GM19397 (cell line): Measurements from ENCODE around the gene TNIP3.
"Not testable (repeated sequence)": the region's sequence is repeated elsewhere in the genome, so short reads cannot be mapped to it uniquely, and the experiment has no call there.

ENCODE experiments used
- ATAC-seq: cut with Tn5 transposase; IDR thresholded peaks from one replicate; pipeline ENCODE4 v1.9.1; 2021; ENCODE audit warnings: mild to moderate bottlenecking, moderate library complexity; ENCODE audit not compliant: unreplicated experiment

Gene TNIP3

DNA sequence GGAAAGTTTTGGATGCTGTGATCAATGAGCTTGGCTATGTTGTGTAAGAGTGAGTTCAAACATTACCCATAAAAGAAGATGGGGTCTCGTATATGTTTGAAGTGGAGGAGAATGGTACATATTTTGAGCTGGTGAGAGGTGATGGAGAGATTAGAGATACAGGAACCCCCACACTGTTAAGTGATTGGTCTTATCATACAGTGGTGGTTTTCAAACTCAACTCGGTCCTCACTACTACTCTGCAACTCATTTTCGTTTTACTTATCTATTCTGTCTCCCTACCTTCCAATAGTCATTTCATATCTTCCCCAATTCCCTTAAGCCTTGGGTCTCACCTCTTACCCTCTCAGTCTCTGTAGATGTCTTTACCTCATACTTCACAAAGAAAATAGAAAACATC, 16.4 kb upstream of the TNIP3 start:
- ATAC-seq: no peak

DNA sequence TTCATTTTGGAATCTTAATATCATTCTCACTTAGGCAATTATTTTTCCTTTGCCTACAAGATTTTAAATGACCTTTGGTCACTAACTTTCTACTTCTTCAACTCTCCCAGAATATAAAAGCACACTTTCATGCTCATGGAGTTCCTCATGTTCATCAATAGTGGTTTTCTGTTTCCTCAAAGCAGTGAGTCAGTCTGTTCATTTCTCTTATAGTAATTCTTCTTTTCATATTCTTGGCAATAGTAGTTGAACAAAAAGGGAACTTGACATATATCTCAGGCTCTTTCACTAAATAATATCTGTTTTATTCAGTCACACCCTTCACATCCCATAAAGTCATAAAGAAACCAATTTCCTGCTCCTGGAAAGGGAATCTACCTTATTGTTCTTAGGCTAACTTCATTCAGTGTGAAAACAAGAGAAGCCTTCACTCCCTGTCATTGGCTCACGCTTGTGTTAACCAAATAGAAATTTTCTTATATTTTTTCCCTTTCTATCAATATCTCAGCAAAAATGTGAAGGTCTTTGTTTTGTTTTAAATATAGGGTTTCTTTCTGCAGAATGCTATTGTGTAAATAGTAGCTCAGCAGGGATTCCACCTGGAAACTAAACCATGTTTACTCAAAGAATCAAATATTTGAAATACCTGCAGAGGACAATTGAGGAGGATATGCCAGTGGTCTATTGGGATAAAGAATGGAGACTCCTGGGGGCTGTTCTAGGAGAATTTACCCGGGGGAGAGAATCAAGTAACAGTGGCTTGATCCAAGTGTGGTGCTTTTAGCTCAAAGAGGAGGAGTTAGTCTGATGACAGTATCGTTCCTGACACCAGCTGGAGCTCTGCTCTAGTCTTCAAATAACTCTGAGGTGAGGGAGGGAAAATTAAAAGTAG, 13.4 kb upstream of the TNIP3 start:
- no peak for ATAC-seq

DNA sequence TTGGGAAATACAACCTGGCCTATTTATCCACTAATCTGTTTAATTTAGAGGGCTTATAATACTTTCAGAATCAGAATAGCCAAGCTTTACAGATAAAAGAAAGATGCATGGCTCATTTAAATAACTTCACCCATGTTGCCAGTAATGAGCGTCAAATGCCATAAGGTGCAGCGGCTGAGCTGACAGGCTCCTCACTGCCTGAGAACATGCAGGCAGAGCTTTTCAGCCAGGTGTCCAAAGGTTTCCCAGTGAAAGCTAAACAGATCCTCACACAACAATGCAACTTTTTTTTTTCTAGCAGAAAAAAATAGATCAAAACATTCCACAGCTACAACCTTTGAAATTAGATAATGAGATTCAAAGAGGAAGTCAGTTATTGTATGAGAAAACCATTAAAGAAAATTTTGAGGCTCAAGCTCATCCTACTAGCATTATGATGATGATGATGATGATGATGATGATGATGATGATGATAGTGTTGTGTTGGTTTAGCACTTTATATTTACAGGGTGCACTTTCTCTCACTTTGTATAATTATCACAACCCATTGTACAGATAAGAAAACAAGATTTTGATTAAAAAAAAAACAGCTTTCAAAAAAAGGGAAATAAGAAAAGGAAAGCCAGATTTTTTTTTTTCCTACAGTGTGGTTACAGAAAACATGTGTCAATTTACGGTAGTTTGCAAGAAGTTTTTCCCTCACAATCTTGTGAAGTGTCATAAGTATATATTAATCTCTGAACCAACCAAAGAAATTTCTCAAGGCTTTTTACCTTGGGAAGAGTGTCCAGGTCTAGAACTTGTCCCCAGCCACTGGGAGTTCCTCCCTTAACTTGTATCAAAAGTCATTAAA, 12.2 kb upstream of the TNIP3 start:
- ATAC-seq: no peak

DNA sequence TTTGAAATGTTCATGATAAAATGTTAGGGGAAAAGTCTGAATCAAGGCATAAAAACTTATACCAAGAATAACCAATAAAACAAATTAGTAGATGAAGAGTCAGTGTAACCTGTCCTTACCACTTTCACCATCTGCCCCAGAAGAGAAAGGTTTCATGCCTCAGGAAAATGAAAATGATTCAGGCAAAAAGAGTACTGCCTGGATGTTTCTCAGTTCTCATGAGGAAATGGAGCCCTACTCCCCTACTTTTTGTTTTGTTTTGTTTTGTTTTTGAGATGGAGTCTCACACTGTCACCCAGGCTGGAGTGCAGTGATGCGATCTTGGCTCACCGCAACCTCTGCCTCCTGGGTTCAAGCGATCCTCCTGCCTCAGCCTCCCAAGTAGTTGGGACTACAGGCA, 7.4 kb upstream of the TNIP3 start:
- ATAC-seq: not testable (repeated sequence)

DNA sequence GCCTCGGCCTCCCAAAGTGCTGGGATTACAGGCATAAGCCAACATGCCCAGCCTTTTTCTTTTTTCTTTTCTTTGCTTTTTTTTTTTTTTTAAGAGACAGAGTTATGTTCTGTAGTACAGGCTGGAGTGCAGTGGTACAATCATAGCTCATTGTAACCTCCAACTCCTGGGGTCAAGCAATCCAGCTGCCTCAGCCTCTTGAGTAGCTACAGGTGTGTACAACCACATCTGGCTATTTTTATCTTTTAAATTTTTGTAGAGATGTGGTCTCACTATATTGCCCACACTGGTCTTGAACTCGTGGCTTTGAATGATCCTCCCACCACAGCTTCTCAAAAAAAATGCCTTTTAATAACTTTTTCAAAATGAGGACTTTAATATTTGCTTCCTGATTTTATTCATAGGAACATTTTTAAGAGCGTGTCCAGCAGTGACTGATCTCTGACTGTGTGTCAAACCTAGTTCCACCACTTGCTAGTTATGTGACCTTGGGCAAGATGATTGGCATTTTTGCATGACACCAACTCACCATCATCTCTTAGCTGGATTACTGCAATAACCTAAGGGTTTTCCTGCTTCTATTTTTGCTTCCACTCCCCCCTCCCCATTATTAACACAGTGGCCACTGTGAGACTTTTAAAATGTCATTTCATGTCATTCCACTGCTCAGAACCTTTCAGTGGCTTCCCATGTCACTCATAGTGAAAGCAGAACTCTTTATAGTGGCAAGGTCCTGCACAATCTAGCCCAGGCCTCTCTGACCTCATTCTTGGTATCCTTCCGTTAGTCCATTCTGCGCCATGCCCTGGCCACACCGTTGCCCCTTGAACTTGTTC, 4.5 kb upstream of the TNIP3 start:
- ATAC-seq: peak; percentile 67

DNA sequence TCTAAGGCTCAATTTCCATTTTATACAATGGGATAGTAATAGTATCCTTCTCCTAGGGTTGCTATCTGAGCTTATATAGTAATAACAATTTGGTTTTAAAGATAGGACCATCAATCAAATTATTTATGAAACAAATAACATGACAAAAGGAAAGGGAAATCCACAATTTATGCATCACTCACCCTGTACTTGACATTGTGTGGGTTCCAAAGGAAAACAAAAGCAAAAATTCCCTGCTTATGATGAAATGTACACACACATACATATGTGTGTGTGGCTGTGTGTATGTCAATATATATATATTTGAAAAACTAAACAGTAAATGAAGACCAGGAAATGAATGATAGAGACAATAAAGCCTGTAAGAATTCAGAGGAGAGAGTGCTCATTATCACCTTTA, 2.9 kb upstream of the TNIP3 start:
- ATAC-seq: no peak

DNA sequence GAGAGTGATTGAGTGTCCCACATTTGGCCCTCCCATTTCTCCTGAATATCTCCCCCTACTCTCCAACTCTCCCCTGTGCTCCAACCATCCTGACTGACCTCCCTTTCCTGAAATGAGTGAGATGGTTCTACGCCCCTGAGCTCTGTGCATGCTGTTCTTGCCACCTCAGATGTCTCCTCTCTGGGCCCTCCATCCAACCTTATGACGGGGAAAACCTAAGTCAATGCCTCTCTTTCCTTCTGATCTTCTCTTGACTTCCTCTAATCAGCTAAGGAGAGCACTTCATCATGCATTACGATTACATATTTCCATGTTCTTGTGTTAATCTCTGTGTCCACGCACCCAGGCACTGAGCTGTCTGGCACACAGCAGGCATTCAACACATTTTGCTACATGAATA, 1.1 kb upstream of the TNIP3 start:
- ATAC-seq: no peak

DNA sequence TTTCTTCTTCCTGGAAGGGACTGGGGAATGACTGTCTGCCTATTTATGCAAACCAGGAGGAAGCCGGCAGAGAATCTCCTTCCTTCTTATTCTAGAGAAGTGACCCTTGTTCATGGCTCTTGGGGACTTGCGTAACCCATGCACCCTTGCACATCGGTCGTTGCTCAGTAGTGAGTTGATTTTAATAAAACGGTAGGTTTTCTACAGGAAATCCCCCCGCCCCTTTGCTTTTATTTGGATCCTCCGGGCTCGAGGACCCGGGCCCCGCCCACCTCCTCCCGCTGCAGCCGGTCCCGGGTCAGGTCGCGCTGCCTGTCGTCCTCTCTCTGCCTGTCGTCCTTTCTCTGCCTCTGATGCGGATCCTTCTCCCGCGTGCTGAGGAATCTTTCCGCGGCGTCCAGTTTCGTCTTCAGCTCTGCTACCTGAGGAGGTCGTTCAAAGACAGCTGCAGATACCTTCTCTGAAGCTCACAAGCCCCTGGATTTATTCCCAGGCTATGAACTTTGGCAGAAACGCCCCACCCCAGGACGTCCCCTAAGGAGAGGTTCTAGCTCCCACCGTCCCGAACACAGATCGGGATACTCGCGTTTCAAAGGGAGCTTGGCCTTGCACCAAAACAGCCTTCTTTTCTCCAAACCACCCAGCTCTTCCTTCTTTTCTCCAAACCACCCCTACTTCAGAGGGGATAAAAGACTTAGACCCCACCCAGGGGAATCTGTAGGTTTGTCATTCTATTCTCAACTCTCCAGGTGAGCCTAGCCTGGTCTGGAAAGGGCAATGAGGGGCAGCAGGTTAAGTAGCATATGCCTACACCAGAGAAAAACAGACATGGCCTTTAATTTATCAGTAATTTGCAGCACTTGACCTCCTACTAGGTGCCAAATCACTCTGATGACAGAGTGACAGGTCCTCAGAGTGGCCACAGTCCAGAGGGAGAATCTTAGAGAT, 7.0 kb downstream of the TNIP3 start:
- no peak for ATAC-seq

DNA sequence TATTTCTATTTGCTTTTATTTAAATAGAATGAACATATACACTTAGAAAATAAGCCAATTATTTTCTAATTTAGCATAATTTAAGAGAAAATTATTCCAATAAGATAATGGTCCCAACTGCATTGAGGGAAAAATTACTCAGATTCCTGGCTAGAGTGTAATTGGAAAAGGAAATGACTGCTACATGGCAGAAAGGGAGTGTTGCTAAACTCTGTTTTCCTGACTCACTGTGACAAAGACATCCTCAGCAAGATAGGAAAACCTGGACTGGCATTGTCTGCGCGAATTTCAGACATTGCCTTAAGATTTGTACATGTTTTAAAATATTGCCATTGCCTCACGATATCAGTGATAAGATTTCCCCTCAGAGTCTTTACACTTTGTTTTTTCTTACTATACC, 8.2 kb downstream of the TNIP3 start:
- ATAC-seq: no peak

DNA sequence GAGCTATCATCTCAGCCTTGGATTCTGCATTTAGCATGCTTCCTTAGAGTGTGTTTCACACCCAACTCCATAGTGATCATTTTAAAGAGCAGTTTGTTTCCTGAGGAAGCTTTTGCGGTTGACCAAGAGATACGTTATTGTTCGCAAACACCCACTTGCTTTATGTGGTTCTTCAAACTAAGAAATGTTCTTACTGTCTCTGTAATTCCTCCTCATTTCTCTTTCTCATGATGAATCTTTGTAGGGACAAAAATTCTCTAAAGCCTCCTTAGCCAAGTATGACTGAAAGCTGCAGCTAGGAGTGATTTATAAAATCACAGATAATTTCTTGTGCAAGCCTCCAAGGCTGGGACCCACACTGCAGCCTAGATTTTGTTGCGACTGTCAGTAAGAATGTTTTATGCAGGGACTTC, 10.0 kb downstream of the TNIP3 start:
- ATAC-seq: no peak

DNA sequence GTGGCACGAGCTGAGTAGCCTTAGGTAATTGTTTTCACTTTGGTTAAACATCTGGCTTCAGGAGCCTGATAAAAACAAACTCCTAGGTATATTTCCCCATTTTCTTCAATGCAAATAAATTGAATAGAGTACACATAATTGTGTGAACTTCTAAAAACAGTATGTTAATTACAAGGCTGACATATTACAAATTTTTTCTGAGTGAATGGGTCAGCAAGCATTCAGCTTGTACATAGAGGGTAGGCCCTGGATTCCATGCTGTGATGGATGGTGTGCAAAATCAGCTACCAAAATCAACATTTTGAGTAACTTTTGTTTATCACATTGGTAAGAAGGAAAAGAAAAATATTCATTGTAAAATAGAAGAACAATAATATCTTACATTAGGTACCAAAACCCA, 12.2 kb downstream of the TNIP3 start:
- ATAC-seq: no peak

DNA sequence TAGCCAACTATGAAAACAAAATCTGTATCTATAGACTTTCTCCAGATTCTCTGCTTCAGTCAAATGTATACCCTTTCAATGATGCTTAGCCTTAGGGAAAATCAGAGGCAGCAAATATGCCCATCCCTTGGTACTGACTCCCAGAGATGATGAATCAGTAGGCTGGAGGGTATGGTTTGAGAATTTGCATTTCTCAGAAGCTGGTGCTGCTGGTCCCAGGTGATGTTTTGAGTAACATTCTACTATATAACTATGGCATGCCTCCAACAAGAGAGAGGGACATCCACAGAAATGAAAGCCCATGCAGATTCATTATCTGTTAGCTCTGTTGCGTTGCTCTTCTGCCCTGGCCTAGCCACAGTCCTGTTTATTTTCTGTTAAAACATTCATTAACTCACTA, 13.6 kb downstream of the TNIP3 start:
- no peak for ATAC-seq

DNA sequence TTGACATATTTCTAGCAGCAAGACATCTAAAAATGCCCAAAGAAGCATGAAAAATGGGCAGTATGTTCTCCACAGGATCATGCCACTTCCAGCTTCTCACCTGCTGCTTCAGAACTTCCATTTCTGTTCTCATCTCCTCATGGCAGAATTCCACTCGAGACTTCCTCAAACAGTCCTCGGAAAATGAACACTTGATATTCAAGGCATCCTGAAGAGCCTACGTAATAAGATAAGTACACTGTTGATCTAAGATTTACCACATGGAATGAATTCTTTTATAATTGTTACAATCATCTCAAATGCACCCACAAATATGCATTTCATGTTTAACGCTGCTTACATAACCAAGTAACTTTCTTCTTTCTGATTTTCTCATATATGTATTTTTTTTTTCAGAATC, 14.1 kb downstream of the TNIP3 start:
- no peak for ATAC-seq

DNA sequence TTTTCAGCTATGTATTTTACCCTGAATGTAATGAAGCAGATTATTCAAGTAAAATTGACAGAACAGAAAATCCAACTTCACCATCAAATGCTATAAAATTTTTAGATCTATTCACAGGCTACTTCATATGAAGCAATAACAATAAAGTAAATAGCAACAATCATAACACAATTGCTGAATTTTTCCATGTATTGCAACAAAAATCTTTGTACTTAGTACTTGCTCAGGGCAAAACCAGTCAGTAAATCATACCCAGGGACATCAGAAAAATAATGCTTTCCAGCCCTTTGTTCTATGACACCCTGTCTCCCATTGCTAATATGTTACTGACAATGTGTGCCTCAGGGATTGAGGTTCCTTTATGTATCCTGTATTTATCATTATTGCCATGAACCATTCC, 15.5 kb downstream of the TNIP3 start:
- ATAC-seq: no peak

DNA sequence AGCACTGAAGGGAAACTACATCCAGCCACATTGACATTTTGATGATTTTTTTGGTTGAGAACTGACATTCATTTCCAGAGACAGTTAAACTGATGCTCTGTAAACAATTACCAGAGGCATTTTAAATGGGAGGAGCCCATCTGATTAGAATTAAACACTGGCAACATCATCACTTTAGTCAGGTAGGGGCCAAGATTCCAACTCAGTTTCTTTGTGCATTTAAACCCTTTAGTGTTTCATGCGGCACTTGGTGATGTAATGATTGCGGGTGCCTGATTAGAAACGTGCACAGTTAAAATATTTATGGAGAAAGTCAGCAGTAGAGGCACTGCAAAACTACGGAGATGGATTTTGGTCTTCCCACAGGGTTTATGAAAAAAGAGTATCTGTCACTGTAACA, 16.1 kb downstream of the TNIP3 start:
- ATAC-seq: no peak

DNA sequence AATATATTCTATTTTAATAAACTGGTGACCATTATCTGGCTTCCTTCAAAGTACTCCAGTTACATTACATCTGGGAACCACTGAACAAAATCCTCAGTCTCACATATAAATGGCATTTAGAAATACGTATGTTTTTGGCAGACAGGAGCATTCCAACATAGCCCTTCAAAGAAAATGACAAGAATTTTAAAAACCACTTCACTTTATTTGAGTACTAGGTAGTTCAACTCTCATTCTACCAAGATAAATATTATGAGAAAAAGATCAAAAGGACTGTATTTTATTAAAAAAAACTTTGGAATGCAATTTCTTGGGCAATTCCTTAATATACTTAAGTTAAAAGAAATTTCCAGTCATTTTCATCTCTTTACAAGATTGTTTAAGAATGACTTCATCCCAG, 17.6 kb downstream of the TNIP3 start:
- no peak for ATAC-seq

DNA sequence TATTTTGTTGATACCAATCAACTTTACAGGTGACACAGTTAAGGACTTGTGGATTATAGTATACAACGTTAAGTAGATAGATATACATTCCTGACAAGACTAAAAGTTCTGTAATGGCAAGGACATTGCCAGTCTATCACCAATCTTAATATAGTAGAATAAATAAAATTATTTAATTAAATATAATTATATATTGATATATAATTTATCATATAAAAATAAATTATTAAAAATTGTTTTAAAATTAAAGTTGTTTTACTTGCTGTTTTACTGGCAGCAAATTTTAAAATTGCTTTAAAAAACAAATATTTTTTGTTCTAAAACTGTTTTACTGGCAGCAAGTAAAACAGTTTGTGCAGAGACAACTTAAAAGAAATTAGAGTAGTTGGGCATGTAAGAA, 18.7 kb downstream of the TNIP3 start:
- no peak for ATAC-seq

DNA sequence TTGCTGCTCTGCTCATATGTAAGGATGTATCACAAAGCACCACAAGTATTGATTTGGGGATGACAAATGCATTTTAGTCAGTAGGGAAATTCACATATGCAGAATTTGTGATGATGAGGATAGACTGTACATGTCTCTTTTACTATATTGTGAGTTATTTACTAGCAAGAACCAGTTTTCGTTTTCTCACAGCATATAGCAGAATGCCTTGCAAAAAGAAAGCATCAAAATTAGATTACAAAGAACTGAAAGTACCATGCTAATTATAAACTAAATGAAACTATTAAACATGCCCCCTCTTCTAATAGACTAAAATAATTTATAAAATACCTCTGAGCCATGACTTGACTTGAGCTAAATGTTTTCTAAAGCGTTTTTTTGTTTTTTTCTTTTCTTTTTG, 20.1 kb downstream of the TNIP3 start:
- no peak for ATAC-seq

DNA sequence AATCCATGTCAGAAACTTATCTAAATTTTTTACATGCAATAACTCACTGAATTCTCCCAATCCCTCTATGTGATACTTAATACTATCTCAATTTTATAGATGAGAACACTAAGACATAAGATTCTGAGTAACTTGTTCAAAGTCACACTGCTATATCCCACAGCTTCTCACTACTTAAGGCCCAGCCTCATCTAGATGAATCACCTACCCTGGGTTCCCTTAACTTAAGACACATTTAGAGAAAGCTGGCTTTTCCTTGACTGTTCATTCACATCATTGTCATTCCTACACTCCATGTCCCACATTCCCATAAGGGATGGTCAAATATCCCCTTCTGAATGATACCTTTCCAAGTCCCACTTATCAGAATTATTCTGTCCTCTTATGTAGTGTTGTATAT, 21.0 kb downstream of the TNIP3 start:
- no peak for ATAC-seq
